ENCODE measurements around the gene SLC43A3.
"Not testable (repeated sequence)": the region's sequence is repeated elsewhere in the genome, so short reads cannot be mapped to it uniquely, and the experiment has no call there.

The SLC43A3 gene

DNA sequence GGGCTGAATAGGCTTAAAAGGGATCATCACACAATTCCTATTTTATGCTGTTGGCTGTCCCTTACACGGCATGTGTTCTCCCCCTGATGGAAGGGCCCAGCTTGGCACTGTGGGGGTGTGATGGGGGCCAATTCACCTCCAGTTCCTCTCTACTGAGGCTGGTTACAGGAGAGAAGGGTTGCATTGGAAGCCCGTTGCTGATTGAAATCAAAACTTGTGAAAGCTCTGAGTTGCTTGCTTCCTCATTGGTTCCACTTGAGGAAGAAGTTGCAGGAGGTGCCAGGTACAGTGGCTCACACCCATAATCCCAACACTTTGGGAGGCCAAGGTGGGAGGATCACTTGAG, 23.1 kb downstream of the SLC43A3 start:
- no peak for DNase-seq

GRCh38 chr11:57403003-57403801, 23.7 kb downstream of the SLC43A3 start:
- not testable (repeated sequence) for DNase-seq

- DNase-seq: no peak
These were observed 24.5 kb downstream of the SLC43A3 start for GRCh38 chr11:57402188-57403002.

GRCh38 chr11:57399972-57400578, 26.8 kb downstream of the SLC43A3 start:
- no peak for DNase-seq

DNA sequence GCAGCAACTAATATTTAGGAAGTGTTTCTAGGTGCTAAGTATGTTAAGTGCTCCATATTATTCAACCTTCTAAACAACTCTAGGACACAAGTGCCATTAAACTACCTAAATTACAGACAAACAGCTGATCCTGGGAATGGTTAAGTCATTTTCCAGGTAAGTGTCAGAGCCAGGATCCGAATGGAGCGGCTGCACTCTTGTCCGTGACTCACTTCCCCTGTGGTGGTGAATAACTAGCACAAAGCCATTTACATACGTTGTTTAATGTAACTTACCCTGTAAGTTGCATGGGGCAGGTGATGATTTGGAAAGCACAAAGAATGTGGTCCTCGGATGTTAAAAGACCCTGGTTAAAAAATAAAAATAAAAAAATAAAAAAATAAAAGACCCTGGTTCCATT, 27.7 kb downstream of the SLC43A3 start:
- no peak for DNase-seq

GRCh38 chr11:57397394-57397990, 29.4 kb downstream of the SLC43A3 start:
- no peak for DNase-seq

DNA sequence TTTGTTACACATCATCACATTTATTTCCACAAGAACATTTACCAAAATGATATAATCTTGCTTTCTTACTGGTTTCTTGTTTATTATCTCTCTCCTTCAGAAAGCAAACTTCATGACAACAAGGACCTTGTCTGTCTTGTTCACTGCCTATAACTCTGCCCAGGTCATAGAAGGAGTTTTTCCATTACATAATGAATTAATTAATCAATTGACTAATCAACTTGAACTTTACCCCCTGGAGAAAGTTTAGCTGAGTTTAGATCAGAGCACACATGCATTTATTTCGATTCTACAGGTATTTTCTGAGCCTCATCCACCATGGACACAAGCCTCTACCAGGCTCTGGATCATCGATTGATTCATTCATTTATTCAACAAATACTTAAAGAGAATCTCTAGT, 30.2 kb downstream of the SLC43A3 start:
- DNase-seq: no peak

DNA sequence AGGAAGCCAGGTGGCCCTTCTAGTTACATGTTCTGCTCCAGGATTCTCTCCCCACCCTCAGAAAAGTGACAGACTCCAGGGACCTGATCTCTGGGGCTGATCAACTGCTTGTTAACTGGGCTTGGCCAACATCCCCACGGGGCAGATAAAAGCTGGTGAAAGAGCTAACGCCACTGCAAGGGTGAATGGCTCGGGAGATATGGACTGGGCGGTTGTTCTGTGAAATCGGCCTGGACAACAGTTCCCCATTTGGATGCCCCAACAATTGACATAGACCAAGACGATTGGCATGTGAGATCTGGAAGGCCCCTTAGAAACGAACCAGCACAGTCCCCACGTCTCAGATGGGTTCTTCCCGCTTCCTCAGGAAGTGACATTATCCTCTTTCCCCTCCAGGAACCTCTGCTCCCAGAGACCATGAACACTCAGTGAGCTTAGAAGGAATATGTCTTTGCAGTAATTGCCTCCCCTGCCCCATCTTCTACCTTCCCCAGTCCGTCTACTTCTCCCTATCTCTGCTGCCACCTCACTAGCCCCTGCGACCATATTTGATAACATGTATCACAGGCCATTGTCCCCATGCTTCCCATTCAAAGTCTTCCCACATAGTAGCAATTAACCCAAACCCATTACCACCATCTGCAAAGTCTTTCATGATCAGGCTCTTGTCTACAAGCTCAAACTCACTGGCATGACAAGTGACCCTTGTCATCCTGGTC, 30.9 kb downstream of the SLC43A3 start:
- DNase-seq: no peak

DNA sequence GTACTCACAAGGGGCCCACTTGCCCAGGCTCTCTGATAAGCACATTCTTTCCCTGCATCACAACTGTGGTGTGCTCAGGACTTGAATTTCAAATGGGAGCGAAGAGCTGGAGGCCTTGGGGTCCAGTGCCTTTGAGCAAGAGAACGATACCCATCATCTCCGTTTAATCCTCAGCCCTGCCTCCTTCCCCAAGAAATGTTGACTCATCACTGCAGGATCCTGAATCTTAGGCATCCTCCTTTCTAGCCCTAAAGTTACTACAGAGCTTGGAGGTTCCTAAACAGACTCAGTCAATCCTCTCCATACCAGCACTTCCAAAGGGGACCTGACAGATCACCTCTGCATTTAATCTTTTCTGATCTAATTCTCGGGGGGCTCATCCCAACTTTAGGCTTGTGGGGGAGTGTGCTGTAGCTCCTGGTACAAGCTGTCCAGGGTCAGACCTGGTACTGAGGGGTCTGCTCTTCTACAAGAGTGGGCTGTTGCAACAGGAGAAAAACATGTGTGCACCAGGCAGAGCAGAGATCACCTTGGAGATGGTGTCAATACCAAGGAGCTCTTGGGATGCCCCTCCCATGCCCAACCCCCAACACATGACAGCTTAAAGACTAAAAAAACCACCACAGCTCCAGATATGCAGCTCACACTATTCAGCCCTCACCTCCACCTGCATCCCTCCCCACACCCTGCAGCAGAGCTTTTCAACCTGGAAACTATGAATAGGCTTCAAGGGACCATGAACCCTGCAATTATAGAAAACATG, 32.5 kb downstream of the SLC43A3 start:
- no peak for DNase-seq

DNA sequence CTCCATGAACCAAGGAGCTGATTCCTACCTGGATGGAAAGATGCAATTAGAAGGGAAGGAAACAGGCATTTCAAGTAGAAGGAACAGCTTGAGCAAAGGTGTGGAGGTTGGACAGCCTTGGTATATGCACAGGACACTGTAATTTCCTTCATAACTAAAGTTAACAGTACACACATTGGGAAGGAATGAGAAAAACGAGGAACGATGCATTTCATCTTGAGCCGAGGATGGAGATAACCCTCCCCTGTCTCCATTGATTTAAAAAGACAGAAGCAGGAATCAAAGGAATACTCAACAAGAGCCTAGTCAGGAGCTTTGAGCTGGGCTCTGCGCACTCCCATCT, 34.2 kb downstream of the SLC43A3 start:
- DNase-seq: no peak

DNA sequence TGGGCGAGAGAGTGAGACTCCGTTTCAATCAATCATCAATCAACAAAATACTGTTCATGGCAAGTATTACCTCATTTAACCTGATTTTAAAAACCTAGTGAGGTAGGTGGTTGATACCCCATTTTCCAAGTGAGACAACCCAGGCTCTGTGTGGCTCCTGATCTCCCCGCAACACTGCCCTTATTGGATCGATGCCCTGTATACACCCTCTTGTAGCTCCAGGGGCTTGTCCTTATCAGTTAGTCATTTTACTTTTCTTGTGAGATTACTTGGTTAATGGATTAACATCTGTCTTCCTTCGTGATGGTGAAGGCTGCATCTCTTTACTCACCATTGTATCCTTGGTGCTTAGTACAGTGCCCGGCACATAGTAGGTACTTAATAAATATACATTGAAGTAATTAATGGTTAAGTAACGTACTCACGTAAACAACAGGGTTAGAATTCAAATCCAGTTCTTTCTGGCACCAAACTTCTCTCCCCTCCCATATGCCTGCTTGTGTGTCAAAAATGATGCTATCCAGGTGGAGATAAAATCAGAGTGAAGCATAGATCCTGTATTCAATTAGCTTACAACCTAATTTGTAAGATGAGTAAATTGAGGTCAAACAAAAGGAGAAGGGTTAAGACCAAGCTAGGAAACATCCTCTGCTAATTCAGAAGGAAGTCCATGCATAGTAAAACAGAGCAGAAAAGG, 34.7 kb downstream of the SLC43A3 start:
- no peak for DNase-seq

- DNase-seq: no peak
These were observed 35.4 kb downstream of the SLC43A3 start for GRCh38 chr11:57391539-57391938.

DNA sequence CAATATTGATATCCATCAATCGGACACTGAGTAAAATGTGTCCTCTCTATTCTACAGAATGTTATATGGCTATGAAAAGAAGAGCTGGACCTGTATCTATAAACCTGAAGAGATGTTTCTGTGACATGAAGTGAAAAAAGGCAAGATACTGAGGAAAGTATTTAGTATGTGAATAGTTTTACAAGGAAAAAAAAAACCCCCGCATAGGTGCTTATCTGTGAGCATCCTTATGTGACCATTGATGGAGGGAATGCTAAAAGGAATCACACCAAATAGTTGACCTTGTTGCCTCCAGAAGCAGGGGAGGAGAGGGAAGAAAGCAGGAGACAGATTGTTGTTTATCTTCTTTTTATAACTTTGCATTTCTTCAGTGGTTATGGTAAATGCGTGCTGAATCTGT, 35.8 kb downstream of the SLC43A3 start:
- no peak for DNase-seq

DNA sequence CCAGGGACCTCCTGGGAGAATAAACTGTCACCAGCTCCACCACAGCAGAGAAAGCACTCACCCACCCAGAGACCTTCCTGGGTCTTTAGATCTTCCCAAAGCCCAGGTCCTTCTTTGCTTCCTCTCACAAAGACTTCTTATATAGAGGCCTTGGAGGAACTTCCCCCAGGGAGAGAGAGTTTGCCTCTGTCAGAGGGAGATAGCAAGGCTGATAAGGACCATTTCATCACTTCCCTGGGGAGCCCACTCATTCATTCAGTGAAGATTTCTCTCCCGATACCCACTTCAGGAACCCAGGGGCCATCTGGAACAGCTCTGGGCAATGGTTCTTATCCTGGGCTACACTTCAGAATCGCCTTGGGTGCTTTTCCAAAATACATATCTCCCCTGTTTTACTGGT, 36.4 kb downstream of the SLC43A3 start, which contains the start of gene PRG2:
Gene PRG2 (minus strand): TSS at position 116 of the 400 bp plus-strand sequence. CDS start 706 bp downstream, outside the sequence.
- DNase-seq: no peak

DNA sequence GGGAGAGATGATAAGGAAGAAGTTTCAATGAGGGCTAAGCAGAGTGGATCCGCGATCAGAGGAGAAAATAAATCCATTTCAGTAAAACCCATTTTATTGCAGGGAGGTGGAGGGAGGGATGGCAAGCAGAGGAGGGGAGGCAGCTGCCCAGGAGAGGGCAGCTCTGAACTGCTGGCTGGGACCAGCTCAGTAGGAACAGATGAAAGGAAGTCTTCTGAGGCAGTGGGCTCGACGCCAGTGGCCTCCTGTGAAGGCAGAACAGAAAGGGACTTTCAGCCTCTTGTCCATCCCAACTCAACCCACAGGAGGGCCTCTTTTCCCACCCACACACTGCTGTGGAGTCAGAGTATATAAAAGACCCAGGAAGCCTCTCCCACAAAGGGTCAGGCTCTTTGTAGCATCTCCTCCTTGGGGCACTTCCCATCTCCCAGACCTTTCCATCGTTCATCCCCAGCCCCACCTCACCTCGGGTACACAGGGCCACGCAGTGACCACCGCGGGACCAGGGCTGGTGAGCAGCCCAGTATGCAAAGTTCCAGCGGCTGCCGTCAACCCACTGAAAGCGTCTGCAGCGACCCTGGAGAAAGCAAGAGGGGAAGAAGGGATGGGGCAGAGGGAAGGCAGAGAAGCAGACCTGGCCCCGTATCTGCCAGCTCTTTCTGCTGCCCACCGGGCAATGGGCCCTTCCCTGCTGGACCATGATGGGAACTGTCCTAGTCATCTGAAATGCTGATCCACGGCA, 39.5 kb downstream of the SLC43A3 start:
- DNase-seq: no peak

- DNase-seq: no peak
These were observed 40.6 kb downstream of the SLC43A3 start for GRCh38 chr11:57386178-57386940.

GRCh38 chr11:57380975-57381374, 45.9 kb downstream of the SLC43A3 start, which contains the start of gene PRG3:
PRG3 (minus strand) TSS chr11:57381150; CDS start chr11:57380708, 442 bp downstream.
- no peak for DNase-seq

GRCh38 chr11:57379732-57380131, 47.2 kb downstream of the SLC43A3 start:
- DNase-seq: no peak

- DNase-seq: no peak
These were observed 48.7 kb downstream of the SLC43A3 start for GRCh38 chr11:57378186-57378585.

- no peak for DNase-seq
These were observed 49.8 kb downstream of the SLC43A3 start for GRCh38 chr11:57377107-57377506.

Data from activated T-cell treated with anti-CD3 and anti-CD28 coated beads, Interleukin-2, amount 50 U/mL, for 48 hours (primary cell).